C4-2B (cell line): ENCODE data around the gene TOP2B.

Experiments used
- H3K27ac ChIP-seq: fragments of 450-650 bp; 2 replicates; pipeline ENCODE4 v1.5.1; 2017
- CTCF ChIP-seq: fragments of 450-650 bp; conservative IDR thresholded peaks from 2 replicates; pipeline ENCODE4 v1.5.1; 2017; ENCODE audit warnings: mild to moderate bottlenecking
- ZFX ChIP-seq: fragments of 450-650 bp; IDR thresholded peaks from 2 replicates; pipeline ENCODE4 v1.6.1; 2017

TOP2B gene

GRCh38 chr3:25589783-25590258 lies 74.9 kb downstream of the TOP2B start:
- no peak overlapping the region for H3K27ac ChIP-seq
- TF ChIP-seq ZFX = no peak
- TF ChIP-seq CTCF = no peak

GRCh38 chr3:25589104-25589782 lies 75.5 kb downstream of the TOP2B start:
- TF ChIP-seq CTCF = no peak
- no peak for TF ChIP-seq ZFX
- H3K27ac ChIP-seq = no peak overlapping the region

- H3K27ac ChIP-seq = no peak overlapping the region
- TF ChIP-seq CTCF (no peak), ZFX (no peak)
Measured at GRCh38 chr3:25588441-25589103, 76.1 kb downstream of the TOP2B start.

- H3K27ac ChIP-seq = no peak overlapping the region
- TF ChIP-seq ZFX = no peak
- TF ChIP-seq CTCF = no peak
Measured at GRCh38 chr3:25587975-25588374, 76.7 kb downstream of the TOP2B start.

- TF ChIP-seq CTCF = no peak
- TF ChIP-seq ZFX = no peak
- H3K27ac ChIP-seq = no peak overlapping the region
Measured at GRCh38 chr3:25587526-25587925, 77.2 kb downstream of the TOP2B start.

- H3K27ac ChIP-seq = no peak overlapping the region
- no peak for TF ChIP-seq CTCF
- no peak for TF ChIP-seq ZFX
Measured at GRCh38 chr3:25587094-25587493, 77.6 kb downstream of the TOP2B start.

- no peak for TF ChIP-seq CTCF
- TF ChIP-seq ZFX = no peak
- H3K27ac ChIP-seq = no peak overlapping the region
Measured at GRCh38 chr3:25586553-25586952, 78.2 kb downstream of the TOP2B start.
